ENCODE data around the gene SPAG16.

DNA sequence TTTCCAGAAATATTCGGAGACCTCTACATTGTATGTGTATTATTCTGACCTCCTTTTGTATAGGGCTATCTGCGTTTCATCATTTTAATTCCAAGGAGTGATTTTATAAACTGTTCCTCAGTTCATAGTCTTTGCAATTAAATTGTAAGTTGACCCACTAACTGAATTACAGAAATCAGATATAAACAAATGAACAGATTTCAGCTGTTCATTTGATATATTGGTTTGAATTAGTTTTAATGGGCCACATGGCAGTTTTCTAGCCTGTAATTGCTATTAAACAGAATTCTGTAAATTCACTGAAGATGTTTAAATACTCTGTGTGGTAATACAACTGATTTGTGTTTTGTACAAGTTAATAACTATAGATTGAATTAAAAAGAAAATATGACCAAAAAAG lies 780.2 kb downstream of the SPAG16 start:
- TF ChIP-seq, protein P1, sequence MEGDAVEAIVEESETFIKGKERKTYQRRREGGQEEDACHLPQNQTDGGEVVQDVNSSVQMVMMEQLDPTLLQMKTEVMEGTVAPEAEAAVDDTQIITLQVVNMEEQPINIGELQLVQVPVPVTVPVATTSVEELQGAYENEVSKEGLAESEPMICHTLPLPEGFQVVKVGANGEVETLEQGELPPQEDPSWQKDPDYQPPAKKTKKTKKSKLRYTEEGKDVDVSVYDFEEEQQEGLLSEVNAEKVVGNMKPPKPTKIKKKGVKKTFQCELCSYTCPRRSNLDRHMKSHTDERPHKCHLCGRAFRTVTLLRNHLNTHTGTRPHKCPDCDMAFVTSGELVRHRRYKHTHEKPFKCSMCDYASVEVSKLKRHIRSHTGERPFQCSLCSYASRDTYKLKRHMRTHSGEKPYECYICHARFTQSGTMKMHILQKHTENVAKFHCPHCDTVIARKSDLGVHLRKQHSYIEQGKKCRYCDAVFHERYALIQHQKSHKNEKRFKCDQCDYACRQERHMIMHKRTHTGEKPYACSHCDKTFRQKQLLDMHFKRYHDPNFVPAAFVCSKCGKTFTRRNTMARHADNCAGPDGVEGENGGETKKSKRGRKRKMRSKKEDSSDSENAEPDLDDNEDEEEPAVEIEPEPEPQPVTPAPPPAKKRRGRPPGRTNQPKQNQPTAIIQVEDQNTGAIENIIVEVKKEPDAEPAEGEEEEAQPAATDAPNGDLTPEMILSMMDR (IDR thresholded peaks at IDR 0.05) = no peak
- TF ChIP-seq POLR2A (IDR thresholded peaks at IDR 0.05) = no peak

All from heart left ventricle (tissue), 13 donors.